Fibroblast of lung (primary cell): ENCODE data around the gene TFIP11. TPM values are rescaled to one million over a fixed set of nuclear protein-coding genes. Genes with fewer than 3 reads are reported as not detected.

ENCODE experiments used
- DNase-seq, 2 donors: peaks; one replicate each; pipeline versions ENCODE4 v3.0.0 to v3.0.0-alpha.2; 2010; ENCODE audit warnings: low read depth in 2 of 2
- H2AFZ ChIP-seq: 2 replicates; pipeline ENCODE4 v1.5.1; 2012; ENCODE audit warnings: low read length, control low read depth, inconsistent platforms
- H3K27ac ChIP-seq: 2 replicates; pipeline ENCODE4 v1.5.1; 2011; ENCODE audit warnings: low read length, control low read depth; ENCODE audit not compliant: insufficient read depth
- H3K27me3 ChIP-seq: 2 replicates; pipeline ENCODE4 v1.5.1; 2011; ENCODE audit warnings: mild to moderate bottlenecking, low read length; ENCODE audit not compliant: control insufficient read depth, insufficient read depth
- H3K36me3 ChIP-seq: 2 replicates; pipeline ENCODE4 v1.5.1; 2011; ENCODE audit warnings: low read length; ENCODE audit not compliant: control insufficient read depth, insufficient read depth
- H3K4me1 ChIP-seq: 2 replicates; pipeline ENCODE4 v1.5.1; 2011; ENCODE audit warnings: low read length; ENCODE audit not compliant: control insufficient read depth, insufficient read depth; ENCODE audit errors: extremely low read depth
- H3K4me2 ChIP-seq: 2 replicates; pipeline ENCODE4 v1.5.1; 2011; ENCODE audit warnings: low read length, control low read depth; ENCODE audit not compliant: insufficient read depth; ENCODE audit errors: extremely low read depth
- H3K4me3 ChIP-seq, 4 experiments: fragments of 200-600 bp in 1 of 4; sonication (generic) in 1 of 4; replicated peaks in 1 of 4; 2 replicates each; pipeline ENCODE4 v1.5.1; 2011 to 2016; ENCODE audit warnings: low read length in 4 of 4, low read depth in 3 of 4, mild to moderate bottlenecking in 3 of 4, control low read depth in 2 of 4, inconsistent platforms in 1 of 4, mixed read lengths in 1 of 4; ENCODE audit not compliant: insufficient read depth in 1 of 4; ENCODE audit errors: control extremely low read depth in 1 of 4
- H3K79me2 ChIP-seq: 2 replicates; pipeline ENCODE4 v1.5.1; 2012; ENCODE audit warnings: mild to moderate bottlenecking, low read length, inconsistent platforms; ENCODE audit not compliant: control insufficient read depth, insufficient read depth
- H3K9ac ChIP-seq: 2 replicates; pipeline ENCODE4 v1.5.1; 2011; ENCODE audit warnings: mild to moderate bottlenecking, low read length, control low read depth; ENCODE audit not compliant: insufficient read depth
- H3K9me3 ChIP-seq: 2 replicates; pipeline ENCODE4 v1.5.1; 2012; ENCODE audit warnings: low read depth, low read length; ENCODE audit not compliant: control insufficient read depth, insufficient read depth
- H4K20me1 ChIP-seq: 2 replicates; pipeline ENCODE4 v1.5.1; 2011; ENCODE audit warnings: low read length; ENCODE audit not compliant: control insufficient read depth, insufficient read depth; ENCODE audit errors: extremely low read depth
- CTCF ChIP-seq, 2 donors: IDR thresholded peaks in 1 of 2; conservative IDR thresholded peaks in 1 of 2; 1 replicate in 1 of 2; 2 replicates in 1 of 2; pipeline ENCODE4 v1.5.1; 2011 to 2012; ENCODE audit warnings: low read length in 2 of 2, control low read depth in 1 of 2, inconsistent platforms in 1 of 2, low read depth in 1 of 2, mild to moderate bottlenecking in 1 of 2
- EZH2 ChIP-seq: IDR thresholded peaks from 2 replicates; pipeline ENCODE4 v1.5.1; 2012; ENCODE audit warnings: low read length, control low read depth, mild to moderate bottlenecking; ENCODE audit errors: missing control alignments
- polyA plus RNA-seq, 2 donors: library from polyadenylated mRNA; depleted of rRNA in 1 of 2; stranded (reverse) in 1 of 2; unstranded in 1 of 2; fragments of >200 nt; gene quantifications; 2 replicates each; pipeline ENCODE4 v1.2.1, GENCODE V29; 2011 to 2012; ENCODE audit warnings: missing spikeins in 1 of 2
- total RNA-seq: library from RNA; depleted of rRNA; stranded (reverse); fragments of >200 nt; gene quantifications from 2 replicates; pipeline ENCODE4 v1.2.1, GENCODE V29; 2014

The TFIP11 gene
- total and polyA plus RNA-seq, 2 donors (not counting 1 experiment from before 2014, with no cell fraction given), result 24.2 to 40.3 TPM

DNA sequence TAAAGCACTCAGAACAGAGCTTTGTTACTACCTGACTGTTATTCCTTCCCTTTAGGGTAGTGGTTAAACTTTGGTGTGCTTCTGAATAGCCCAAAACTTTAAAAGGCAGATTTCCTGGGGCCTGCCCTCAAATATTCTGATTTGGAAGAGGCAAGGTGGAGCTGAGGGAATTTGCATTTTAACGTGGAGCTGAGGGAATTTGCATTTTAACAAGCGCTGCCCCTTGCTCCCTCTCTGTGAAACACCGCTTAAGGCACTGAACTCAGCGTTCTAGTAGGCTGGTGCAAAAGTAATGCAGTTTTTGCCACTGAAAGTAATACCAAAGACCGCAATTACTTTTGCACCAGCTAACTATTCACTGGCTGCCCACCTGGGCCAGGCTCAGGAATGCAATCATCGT lies 42.7 kb upstream of the TFIP11 start:
- H3K4me3 ChIP-seq, result no peak overlapping the region
- H3K4me2 ChIP-seq, result no peak overlapping the region
- no peaks in the 10 kb centered on the region for H4K20me1 ChIP-seq
- H3K4me1 ChIP-seq, result peaks cover 22% of the 10 kb centered on the region
- no peaks in the 10 kb centered on the region for H3K36me3 ChIP-seq
- no peaks in the 10 kb centered on the region for H3K9me3 ChIP-seq
- H3K79me2 ChIP-seq, result peaks cover 12% of the 10 kb centered on the region
- no peak overlapping the region for H3K9ac ChIP-seq
- no peak overlapping the region for H3K27ac ChIP-seq
- H3K27me3 ChIP-seq, result no peaks in the 10 kb centered on the region
- no peak for TF ChIP-seq EZH2
- TF ChIP-seq CTCF (conservative IDR thresholded peaks at IDR 0.05 in 1 of 2, IDR thresholded peaks at IDR 0.05 in 1 of 2; ENCODE audit: low read depth in 1 of 2, low read length in 2 of 2), result no peak
- no peak overlapping the region for H2AFZ ChIP-seq
- no peak for DNase-seq

- H4K20me1 ChIP-seq, result no peaks in the 10 kb centered on the region
- no peak for TF ChIP-seq CTCF (conservative IDR thresholded peaks at IDR 0.05 in 1 of 2, IDR thresholded peaks at IDR 0.05 in 1 of 2; ENCODE audit: low read depth in 1 of 2, low read length in 2 of 2)
- TF ChIP-seq EZH2, result no peak
- peak overlapping the region in 1 of 4 experiments; percentile 24 for H3K4me3 ChIP-seq
- H3K9ac ChIP-seq, result no peak overlapping the region
- peak overlapping the region; percentile 72 for H3K4me2 ChIP-seq
- H3K9me3 ChIP-seq, result no peaks in the 10 kb centered on the region
- H3K4me1 ChIP-seq, result peaks cover 19% of the 10 kb centered on the region
- H2AFZ ChIP-seq, result no peak overlapping the region
- peak overlapping the region; percentile 90 for H3K27ac ChIP-seq
- peaks cover 12% of the 10 kb centered on the region for H3K79me2 ChIP-seq
- peak; percentile 80 to 95 for DNase-seq
- no peaks in the 10 kb centered on the region for H3K27me3 ChIP-seq
- H3K36me3 ChIP-seq, result no peaks in the 10 kb centered on the region
Observed at GRCh38 chr22:26553056-26553752, 40.9 kb upstream of the TFIP11 start.

- Histone ChIP-seq H2AFZ (no peak overlapping the region), H3K9ac (no peak overlapping the region), H4K20me1 (no peaks in the 10 kb centered on the region), H3K27me3 (no peaks in the 10 kb centered on the region), H3K4me3 (no peak overlapping the region), H3K4me2 (no peak overlapping the region), H3K36me3 (no peaks in the 10 kb centered on the region), H3K27ac (peak overlapping the region; percentile 90), H3K4me1 (peaks cover 19% of the 10 kb centered on the region), H3K79me2 (peaks cover 12% of the 10 kb centered on the region), H3K9me3 (no peaks in the 10 kb centered on the region)
- TF ChIP-seq CTCF (conservative IDR thresholded peaks at IDR 0.05 in 1 of 2, IDR thresholded peaks at IDR 0.05 in 1 of 2; ENCODE audit: low read depth in 1 of 2, low read length in 2 of 2) (no peak), EZH2 (no peak)
- peak; percentile 35 to 54 for DNase-seq
Observed at GRCh38 chr22:26552466-26552865, 40.2 kb upstream of the TFIP11 start.
